Lower leg skin (tissue), 3 donors: Measurements from ENCODE around the gene ZNF610.

ENCODE experiments used
- CTCF ChIP-seq, 3 donors: fragments of 450-650 bp; IDR thresholded peaks; one replicate each; pipeline ENCODE4 v1.5.1; 2016; ENCODE audit warnings: antibody characterized with exemption in 3 of 3, mild to moderate bottlenecking in 3 of 3, moderate library complexity in 2 of 3
- POLR2A ChIP-seq, 2 donors: fragments of 450-650 bp; IDR thresholded peaks; one replicate each; pipeline ENCODE4 v1.6.1; 2016 to 2017; ENCODE audit warnings: antibody characterized with exemption in 2 of 2, mild to moderate bottlenecking in 1 of 2, moderate library complexity in 1 of 2

- TF ChIP-seq POLR2A (IDR thresholded peaks at IDR 0.05) = no peak
- no peak for TF ChIP-seq CTCF (IDR thresholded peaks at IDR 0.05)
Measured at GRCh38 chr19:52415711-52416110, 79.7 kb downstream of the ZNF610 start.
